ENCODE results near the gene UBASH3A.

Gene UBASH3A

DNA sequence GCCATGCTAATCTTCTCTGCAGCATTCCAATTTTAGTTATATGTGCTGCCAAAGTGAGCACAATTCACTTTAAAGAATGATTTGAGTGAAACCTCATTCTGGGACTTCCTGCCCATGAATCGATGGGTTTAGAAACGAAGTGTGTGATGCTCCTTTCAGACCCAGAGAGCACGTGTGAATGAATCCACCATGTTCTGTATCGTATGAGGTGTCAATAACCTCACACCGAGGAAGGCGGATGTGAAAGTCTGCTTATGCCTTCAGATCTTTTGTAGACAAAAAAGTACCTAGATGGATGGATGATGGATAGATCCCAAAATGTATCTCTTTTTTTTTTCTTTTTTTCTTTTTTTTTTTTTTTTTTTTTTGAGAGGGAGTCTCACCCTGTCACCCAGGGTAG lies 13.8 kb downstream of the UBASH3A start:
- Histone ChIP-seq H3K9ac (ENCODE audit: insufficient read length, low read depth) (no peak overlapping the region), H3K9me3 (ENCODE audit: insufficient read depth, low read length) (no peaks in the 10 kb centered on the region), H3K4me3 (ENCODE audit: insufficient read length, low read depth) (no peak overlapping the region), H3K36me3 (ENCODE audit: insufficient read depth, insufficient read length, low read length) (no peaks in the 10 kb centered on the region), H3K27me3 (ENCODE audit: insufficient read depth, insufficient read length) (peaks cover 10% of the 10 kb centered on the region), H3K4me1 (ENCODE audit: insufficient read depth, insufficient read length) (peaks cover 13% of the 10 kb centered on the region)
- no peak for TF ChIP-seq YY1 (IDR thresholded peaks at IDR 0.05; ENCODE audit: insufficient read depth, insufficient read length)
- TF ChIP-seq SUZ12 (IDR thresholded peaks at IDR 0.05; ENCODE audit: extremely low read depth, insufficient read depth, insufficient read length): no peak
- TF ChIP-seq ZNF274 (IDR thresholded peaks at IDR 0.05; ENCODE audit: low read depth, low read length): no peak
- DNase-seq (ENCODE audit: low read depth, low spot score): no peak

DNA sequence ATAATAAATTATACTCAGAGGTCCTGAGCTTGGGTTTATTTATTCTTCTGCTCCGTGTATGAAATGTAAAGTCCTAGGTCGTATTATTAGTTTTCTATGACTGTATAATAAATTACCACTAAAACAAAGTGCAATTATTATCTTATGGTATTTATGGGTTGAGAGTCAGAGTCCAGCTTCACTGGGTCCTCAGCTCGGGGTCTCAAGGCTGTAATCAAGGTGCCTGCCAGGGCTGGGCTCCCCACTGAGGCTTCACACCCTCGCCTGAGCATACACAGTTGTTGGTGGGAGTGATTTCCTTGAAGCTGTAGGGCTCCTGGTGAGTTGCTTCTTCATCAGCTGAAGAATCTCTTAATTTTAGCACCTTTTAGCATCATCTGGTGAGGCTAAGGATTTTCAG lies 15.2 kb downstream of the UBASH3A start:
- H3K36me3 ChIP-seq (ENCODE audit: insufficient read depth, insufficient read length, low read length): no peaks in the 10 kb centered on the region
- TF ChIP-seq YY1 (IDR thresholded peaks at IDR 0.05; ENCODE audit: insufficient read depth, insufficient read length) (no peak), ZNF274 (IDR thresholded peaks at IDR 0.05; ENCODE audit: low read depth, low read length) (no peak), SUZ12 (IDR thresholded peaks at IDR 0.05; ENCODE audit: extremely low read depth, insufficient read depth, insufficient read length) (no peak)
- H3K9ac ChIP-seq (ENCODE audit: insufficient read length, low read depth): no peak overlapping the region
- H3K4me3 ChIP-seq (ENCODE audit: insufficient read length, low read depth): no peak overlapping the region
- H3K27me3 ChIP-seq (ENCODE audit: insufficient read depth, insufficient read length): peaks cover 6% of the 10 kb centered on the region
- H3K9me3 ChIP-seq (ENCODE audit: insufficient read depth, low read length): no peaks in the 10 kb centered on the region
- H3K4me1 ChIP-seq (ENCODE audit: insufficient read depth, insufficient read length): peaks cover 13% of the 10 kb centered on the region
- DNase-seq (ENCODE audit: low read depth, low spot score): no peak

DNA sequence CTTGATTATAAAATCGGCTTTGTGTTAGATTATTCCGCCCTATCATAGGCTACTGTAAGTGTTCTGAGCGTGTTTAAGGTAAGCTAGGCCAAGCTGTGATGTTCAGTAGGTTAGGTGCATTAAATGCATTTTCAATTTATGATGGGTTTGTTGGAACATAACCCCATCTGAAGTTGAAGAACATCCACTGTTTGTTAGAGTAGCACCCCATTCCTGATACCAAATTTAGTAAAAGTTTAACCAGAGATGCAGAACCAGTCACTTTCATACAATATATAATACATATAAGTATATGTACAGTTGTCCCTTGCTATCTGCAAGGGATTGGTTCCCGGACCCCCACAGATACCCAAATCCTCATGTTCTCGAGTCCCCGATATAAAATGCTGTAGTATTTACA lies 16.1 kb downstream of the UBASH3A start:
- H3K27me3 ChIP-seq (ENCODE audit: insufficient read depth, insufficient read length): no peaks in the 10 kb centered on the region
- peaks cover 11% of the 10 kb centered on the region for H3K4me1 ChIP-seq (ENCODE audit: insufficient read depth, insufficient read length)

DNA sequence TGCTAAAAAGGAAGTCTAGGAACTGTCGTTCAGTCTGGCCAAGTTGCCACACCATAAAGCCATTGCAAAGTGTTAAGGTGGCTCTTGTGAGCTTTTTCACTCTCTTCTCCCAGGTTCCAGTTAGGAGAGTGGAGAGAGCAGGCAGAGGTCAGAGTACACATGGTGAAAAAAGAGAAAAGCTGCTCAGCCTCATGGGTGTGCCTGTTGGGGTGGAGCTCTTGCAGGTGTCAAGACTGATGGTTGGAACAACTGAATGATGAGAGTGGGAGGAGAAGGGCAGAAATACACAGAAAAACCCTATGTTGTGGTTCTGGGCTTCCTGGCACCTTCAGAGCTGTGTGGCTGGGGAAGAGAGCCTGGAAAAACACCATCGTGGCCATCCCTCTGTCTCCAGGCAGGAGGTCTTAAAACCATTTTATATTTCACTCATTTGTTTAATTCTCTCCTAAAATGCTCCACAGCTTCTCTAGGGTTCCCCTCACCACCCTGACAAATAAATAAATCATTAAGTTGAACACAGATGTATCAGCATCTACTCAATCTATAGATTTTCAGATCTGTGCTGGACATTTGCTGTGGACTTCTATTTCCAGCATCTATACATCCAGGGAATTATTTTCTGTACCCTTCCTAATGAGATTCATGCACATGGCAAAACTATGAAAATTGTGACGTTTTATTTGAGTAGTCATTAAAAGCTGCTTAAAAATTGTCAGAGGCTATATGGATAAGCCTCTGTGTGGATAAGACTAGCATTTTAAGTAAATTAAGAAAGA lies 17.5 kb downstream of the UBASH3A start:
- TF ChIP-seq YY1 (IDR thresholded peaks at IDR 0.05; ENCODE audit: insufficient read depth, insufficient read length) (no peak), ZNF274 (IDR thresholded peaks at IDR 0.05; ENCODE audit: low read depth, low read length) (no peak), SUZ12 (IDR thresholded peaks at IDR 0.05; ENCODE audit: extremely low read depth, insufficient read depth, insufficient read length) (no peak)
- Histone ChIP-seq H3K4me1 (ENCODE audit: insufficient read depth, insufficient read length) (no peaks in the 10 kb centered on the region), H3K36me3 (ENCODE audit: insufficient read depth, insufficient read length, low read length) (no peaks in the 10 kb centered on the region), H3K4me3 (ENCODE audit: insufficient read length, low read depth) (no peak overlapping the region), H3K9ac (ENCODE audit: insufficient read length, low read depth) (no peak overlapping the region), H3K27me3 (ENCODE audit: insufficient read depth, insufficient read length) (no peaks in the 10 kb centered on the region), H3K9me3 (ENCODE audit: insufficient read depth, low read length) (no peaks in the 10 kb centered on the region)
- DNase-seq (ENCODE audit: low read depth, low spot score): no peak

More for the DNA sequence above, 16.1 kb downstream of the UBASH3A start:
- no peaks in the 10 kb centered on the region for H3K9me3 ChIP-seq (ENCODE audit: insufficient read depth, low read length)
- no peak overlapping the region for H3K4me3 ChIP-seq (ENCODE audit: insufficient read length, low read depth)
- no peaks in the 10 kb centered on the region for H3K36me3 ChIP-seq (ENCODE audit: insufficient read depth, insufficient read length, low read length)
- DNase-seq (ENCODE audit: low read depth, low spot score): no peak
- no peak for TF ChIP-seq ZNF274 (IDR thresholded peaks at IDR 0.05; ENCODE audit: low read depth, low read length)
- TF ChIP-seq YY1 (IDR thresholded peaks at IDR 0.05; ENCODE audit: insufficient read depth, insufficient read length): no peak
- TF ChIP-seq SUZ12 (IDR thresholded peaks at IDR 0.05; ENCODE audit: extremely low read depth, insufficient read depth, insufficient read length): no peak
- no peak overlapping the region for H3K9ac ChIP-seq (ENCODE audit: insufficient read length, low read depth)

DNA sequence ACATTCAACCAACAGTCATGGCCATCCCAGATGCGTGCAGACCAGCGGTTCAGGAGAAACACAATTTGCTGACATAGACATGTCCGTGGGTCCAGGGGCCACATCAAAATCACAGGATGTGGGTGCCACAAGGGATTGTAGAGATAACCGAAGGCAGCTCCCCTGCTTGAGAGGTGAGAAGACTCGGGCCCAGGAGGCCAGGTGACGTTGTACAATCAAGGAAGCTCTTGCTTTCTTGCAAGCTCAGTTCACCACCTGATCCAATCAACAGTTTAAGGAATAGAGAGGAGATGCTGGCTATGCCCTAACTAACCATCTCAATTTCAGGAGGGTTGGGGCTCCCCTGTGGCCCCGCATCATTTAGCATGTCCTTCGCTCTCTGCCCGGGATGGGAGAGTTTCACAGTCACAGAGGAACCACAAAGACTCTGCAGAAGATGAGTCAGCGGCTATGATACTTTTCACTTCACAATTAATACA lies 19.5 kb downstream of the UBASH3A start:
- Histone ChIP-seq H3K4me1 (ENCODE audit: insufficient read depth, insufficient read length) (no peaks in the 10 kb centered on the region), H3K36me3 (ENCODE audit: insufficient read depth, insufficient read length, low read length) (no peaks in the 10 kb centered on the region), H3K9me3 (ENCODE audit: insufficient read depth, low read length) (no peaks in the 10 kb centered on the region), H3K9ac (ENCODE audit: insufficient read length, low read depth) (no peak overlapping the region), H3K4me3 (ENCODE audit: insufficient read length, low read depth) (no peak overlapping the region), H3K27me3 (ENCODE audit: insufficient read depth, insufficient read length) (no peaks in the 10 kb centered on the region)
- TF ChIP-seq ZNF274 (IDR thresholded peaks at IDR 0.05; ENCODE audit: low read depth, low read length): no peak
- TF ChIP-seq YY1 (IDR thresholded peaks at IDR 0.05; ENCODE audit: insufficient read depth, insufficient read length): no peak
- no peak for TF ChIP-seq SUZ12 (IDR thresholded peaks at IDR 0.05; ENCODE audit: extremely low read depth, insufficient read depth, insufficient read length)
- no peak for DNase-seq (ENCODE audit: low read depth, low spot score)

DNA sequence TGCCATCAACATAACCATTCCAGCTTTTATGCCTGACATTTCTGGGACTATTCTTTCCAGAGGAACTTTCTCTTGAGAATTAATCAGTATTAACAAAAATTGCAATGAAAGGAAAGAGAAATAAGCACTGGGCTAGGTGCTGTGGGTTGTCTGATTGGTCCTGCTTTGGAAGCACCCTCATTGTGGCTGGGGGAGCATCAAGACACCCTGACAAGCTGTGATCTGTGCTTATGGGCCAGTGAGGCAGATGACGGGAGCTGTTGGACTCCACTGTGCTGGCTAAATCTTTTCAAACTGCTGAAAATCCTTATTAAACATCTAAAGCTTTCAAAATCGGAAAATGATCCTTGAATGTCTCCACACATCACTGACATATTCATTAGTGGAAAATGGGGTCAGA lies 20.0 kb downstream of the UBASH3A start:
- Histone ChIP-seq H3K4me1 (ENCODE audit: insufficient read depth, insufficient read length) (no peaks in the 10 kb centered on the region), H3K36me3 (ENCODE audit: insufficient read depth, insufficient read length, low read length) (no peaks in the 10 kb centered on the region), H3K27me3 (ENCODE audit: insufficient read depth, insufficient read length) (no peaks in the 10 kb centered on the region), H3K4me3 (ENCODE audit: insufficient read length, low read depth) (no peak overlapping the region), H3K9me3 (ENCODE audit: insufficient read depth, low read length) (no peaks in the 10 kb centered on the region), H3K9ac (ENCODE audit: insufficient read length, low read depth) (no peak overlapping the region)
- no peak for TF ChIP-seq ZNF274 (IDR thresholded peaks at IDR 0.05; ENCODE audit: low read depth, low read length)
- no peak for TF ChIP-seq SUZ12 (IDR thresholded peaks at IDR 0.05; ENCODE audit: extremely low read depth, insufficient read depth, insufficient read length)
- no peak for TF ChIP-seq YY1 (IDR thresholded peaks at IDR 0.05; ENCODE audit: insufficient read depth, insufficient read length)
- no peak for DNase-seq (ENCODE audit: low read depth, low spot score)

DNA sequence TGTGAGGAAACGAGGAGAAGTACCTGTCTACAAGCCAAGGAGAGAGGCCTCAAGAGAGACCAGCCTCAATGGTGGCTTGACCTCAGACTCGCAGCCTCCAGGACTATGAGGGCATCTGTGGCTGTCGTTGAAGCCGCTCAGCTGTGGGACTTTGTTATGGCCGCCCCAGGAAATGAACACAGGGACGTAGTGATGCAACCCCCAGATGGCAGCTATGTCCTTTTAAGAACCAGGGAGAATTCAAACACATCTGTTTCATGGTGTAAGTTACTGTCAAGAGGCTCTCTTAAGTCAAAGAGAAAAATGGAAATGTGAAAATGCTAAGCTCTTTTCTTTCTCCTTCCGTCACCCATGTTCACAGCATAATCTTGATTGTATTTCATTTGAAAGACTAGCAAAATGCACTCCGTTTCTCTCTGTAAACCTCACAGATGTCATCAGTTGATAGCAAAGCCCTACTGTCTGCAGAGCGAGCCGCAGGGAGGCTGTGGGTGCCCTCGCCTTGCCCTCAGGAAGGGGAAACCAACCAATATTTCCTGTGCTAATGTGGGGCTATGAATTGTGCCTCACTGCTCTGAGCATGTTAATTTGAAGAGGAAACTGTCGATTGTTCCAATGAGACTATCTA lies 21.3 kb downstream of the UBASH3A start:
- no peaks in the 10 kb centered on the region for H3K9me3 ChIP-seq (ENCODE audit: insufficient read depth, low read length)
- H3K9ac ChIP-seq (ENCODE audit: insufficient read length, low read depth): no peak overlapping the region
- TF ChIP-seq SUZ12 (IDR thresholded peaks at IDR 0.05; ENCODE audit: extremely low read depth, insufficient read depth, insufficient read length) (no peak), YY1 (IDR thresholded peaks at IDR 0.05; ENCODE audit: insufficient read depth, insufficient read length) (no peak), ZNF274 (IDR thresholded peaks at IDR 0.05; ENCODE audit: low read depth, low read length) (no peak)
- H3K4me1 ChIP-seq (ENCODE audit: insufficient read depth, insufficient read length): no peaks in the 10 kb centered on the region
- H3K4me3 ChIP-seq (ENCODE audit: insufficient read length, low read depth): no peak overlapping the region
- no peak for DNase-seq (ENCODE audit: low read depth, low spot score)
- no peaks in the 10 kb centered on the region for H3K36me3 ChIP-seq (ENCODE audit: insufficient read depth, insufficient read length, low read length)
- H3K27me3 ChIP-seq (ENCODE audit: insufficient read depth, insufficient read length): no peaks in the 10 kb centered on the region
